ENCODE results near the gene GSDMA.
"Not testable (repeated sequence)": the region's sequence is repeated elsewhere in the genome, so short reads cannot be mapped to it uniquely, and the experiment has no call there.

The GSDMA gene

DNA sequence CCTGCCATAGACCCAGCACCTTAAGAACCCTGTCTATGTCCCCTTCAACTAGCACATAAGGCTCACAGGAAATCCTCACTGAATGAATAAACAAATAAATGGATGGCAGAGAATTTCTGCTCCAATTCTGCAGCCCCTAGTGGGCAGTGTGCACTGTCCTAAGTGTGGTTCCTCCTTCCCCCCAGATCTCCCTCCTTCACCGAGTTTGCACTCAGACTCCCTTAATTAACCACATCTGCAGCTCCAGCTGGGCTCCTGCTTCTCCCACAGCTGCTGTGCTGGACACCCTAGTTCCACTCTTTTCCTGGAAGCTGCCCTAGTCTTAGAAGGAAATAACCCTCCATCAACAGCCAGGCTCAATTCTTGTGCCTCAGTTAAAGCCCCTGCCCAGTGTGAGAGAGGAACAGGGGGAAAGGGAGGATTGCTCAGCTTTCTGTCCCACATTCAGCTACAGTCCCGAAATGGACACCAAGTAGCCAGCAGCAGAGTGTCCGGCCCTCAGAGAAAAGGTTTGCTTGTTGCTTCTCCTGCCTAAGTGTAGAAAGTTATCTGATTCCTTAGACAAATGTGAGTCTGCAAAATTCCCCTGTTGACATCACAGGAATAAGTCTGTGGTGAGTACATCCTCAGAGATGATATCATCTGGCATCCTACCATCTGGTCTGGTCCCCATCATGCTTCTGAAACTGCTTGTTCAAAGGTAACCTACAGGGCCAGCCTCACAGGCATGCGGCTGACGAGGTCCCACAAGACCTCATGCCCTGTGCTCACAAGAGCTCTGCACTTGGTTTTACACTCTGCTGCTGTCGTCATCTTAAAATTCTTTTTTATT is 23.0 kb upstream of the GSDMA start:
- no peak overlapping the region for H3K9ac ChIP-seq (ENCODE audit: low read depth, low read length)
- no peaks in the 10 kb centered on the region for H3K9me3 ChIP-seq (ENCODE audit: control insufficient read depth, insufficient read depth, low read length)
- no peaks in the 10 kb centered on the region for H3K4me1 ChIP-seq (ENCODE audit: insufficient read depth, low read length)
- H3K36me3 ChIP-seq (ENCODE audit: insufficient read depth, low read length): no peaks in the 10 kb centered on the region

DNA sequence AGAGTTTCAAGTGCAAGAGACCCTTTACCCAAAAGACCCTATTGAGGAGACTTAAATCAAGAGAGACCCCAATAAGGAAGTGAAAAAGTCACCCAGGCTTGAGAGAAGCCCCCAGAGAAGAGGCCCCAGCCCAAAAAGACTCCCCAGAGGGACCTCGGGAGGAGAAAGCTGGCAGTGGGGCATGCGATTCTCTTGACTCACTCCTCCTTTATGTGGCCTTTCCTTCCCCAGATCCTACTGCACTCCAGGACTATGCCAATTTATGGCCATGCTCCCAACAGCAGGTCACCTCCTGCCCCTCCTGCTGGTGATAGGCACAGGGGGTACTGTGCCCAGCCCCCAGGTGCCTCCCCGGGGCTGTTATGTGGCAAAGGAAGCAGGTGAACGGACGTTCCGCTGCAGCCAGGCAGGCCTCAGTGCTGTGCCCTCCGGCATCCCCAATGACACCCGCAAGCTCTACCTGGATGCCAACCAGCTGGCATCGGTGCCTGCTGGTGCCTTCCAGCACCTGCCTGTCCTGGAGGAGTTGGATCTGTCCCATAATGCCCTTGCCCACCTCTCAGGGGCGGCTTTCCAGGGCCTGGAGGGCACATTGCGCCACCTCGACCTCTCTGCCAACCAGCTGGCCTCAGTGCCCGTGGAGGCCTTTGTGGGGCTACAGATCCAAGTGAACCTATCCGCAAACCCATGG is 19.0 kb upstream of the GSDMA start:
- H3K4me1 ChIP-seq (ENCODE audit: insufficient read depth, low read length): peaks cover 2% of the 10 kb centered on the region; the same call in 1 of the 2 replicates
- no peak overlapping the region for H3K9ac ChIP-seq (ENCODE audit: low read depth, low read length)
- H3K9me3 ChIP-seq (ENCODE audit: control insufficient read depth, insufficient read depth, low read length): no peaks in the 10 kb centered on the region
- no peaks in the 10 kb centered on the region for H3K36me3 ChIP-seq (ENCODE audit: insufficient read depth, low read length)

- Histone ChIP-seq H3K36me3 (ENCODE audit: insufficient read depth, low read length) (no peaks in the 10 kb centered on the region), H3K4me1 (ENCODE audit: insufficient read depth, low read length) (peaks cover 4% of the 10 kb centered on the region; the same call in 1 of the 2 replicates), H3K9ac (ENCODE audit: low read depth, low read length) (no peak overlapping the region), H3K9me3 (ENCODE audit: control insufficient read depth, insufficient read depth, low read length) (no peaks in the 10 kb centered on the region)
These were observed 18.5 kb upstream of the GSDMA start for GRCh38 chr17:39944393-39944711.

DNA sequence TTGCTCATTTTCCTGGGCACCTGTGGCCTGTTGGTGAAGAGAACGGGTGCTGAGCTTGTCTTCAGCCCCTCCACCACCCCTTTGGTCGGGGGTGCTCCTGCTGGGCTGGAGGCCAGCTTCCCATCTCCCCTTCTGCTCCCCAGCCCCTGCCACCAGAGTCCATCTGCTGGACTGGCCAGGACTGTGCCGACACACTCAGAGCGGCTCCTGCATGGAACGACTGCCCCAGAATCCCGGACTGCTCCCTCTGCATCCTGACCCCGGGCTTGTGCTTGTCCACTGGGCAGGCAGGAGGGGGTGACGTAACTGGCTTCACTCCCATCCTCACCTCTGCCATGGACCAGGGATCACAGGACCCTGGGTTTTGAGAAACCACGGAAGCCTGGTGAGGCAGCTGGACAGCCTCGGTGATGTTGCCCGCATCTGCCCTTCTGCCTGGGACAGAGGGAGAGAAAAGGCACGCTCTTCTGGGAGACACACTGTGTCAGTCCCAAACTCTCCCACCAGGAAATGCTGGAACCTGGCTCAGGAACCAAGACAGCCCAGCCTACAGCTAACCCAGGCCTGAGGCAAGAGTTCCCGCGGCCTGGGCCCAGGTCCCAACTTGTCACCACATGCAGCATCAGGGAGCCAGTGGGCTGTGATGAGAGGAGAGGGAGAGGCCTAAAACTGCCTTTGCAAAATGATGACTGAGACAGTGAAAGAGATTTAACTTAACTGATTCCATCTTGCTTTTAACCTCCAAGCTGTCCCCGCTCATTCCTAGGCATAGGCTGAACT is 16.1 kb upstream of the GSDMA start:
- Histone ChIP-seq H3K36me3 (ENCODE audit: insufficient read depth, low read length) (no peaks in the 10 kb centered on the region), H3K9ac (ENCODE audit: low read depth, low read length) (no peak overlapping the region), H3K4me1 (ENCODE audit: insufficient read depth, low read length) (peaks cover 7% of the 10 kb centered on the region; the same call in 1 of the 2 replicates), H3K9me3 (ENCODE audit: control insufficient read depth, insufficient read depth, low read length) (no peaks in the 10 kb centered on the region)

GRCh38 chr17:39948489-39948828 is 14.3 kb upstream of the GSDMA start:
- H3K4me1 ChIP-seq (ENCODE audit: insufficient read depth, low read length); H3K36me3 ChIP-seq (ENCODE audit: insufficient read depth, low read length); H3K9ac ChIP-seq (ENCODE audit: low read depth, low read length); H3K9me3 ChIP-seq (ENCODE audit: control insufficient read depth, insufficient read depth, low read length): not testable (repeated sequence)

DNA sequence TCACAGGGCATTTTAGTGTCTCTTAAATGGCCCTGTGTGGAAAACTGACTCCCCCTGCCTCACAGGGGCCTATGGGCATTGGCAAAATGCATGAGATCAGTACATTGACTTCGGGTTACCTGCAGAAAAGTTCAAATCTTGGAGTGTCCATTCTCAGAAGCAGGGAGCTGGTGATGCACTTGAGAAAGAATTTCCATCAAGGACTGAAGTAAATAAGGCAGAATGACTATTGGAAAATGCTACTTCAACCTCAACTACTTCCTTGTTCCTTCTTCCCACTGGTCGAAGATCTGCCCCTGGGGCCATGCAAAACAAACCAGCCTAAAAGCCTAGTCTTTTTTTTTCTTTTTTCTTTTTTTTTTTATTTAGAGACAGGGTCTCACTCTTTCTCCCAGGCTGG is 13.8 kb upstream of the GSDMA start:
- H3K9me3 ChIP-seq (ENCODE audit: control insufficient read depth, insufficient read depth, low read length): no peaks in the 10 kb centered on the region

DNA sequence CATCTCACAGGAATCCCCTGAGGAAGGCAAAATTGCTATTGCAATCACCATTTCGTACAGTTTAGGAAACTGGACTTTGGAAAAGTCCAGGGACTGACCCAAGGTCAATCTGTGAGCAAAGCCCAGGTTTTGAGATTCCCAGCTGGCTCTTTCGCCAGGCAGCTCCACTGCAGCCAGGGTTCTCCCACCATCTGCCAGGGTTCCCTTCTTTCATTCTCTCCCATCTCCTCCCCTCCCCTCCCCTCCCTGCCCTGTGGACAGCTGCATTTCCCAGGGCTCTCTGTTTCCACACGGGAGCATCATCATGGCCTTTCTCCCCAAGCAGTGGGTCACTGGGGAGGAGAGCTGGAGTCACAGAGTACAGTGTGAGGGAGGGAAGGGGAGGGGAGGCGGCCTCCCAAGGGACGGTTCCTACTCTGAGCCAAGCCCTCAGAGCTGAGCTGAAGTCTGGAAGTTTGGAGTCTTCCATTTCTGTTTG is 11.9 kb upstream of the GSDMA start:
- H3K4me1 ChIP-seq (ENCODE audit: insufficient read depth, low read length): peaks cover 7% of the 10 kb centered on the region; the same call in 1 of the 2 replicates
- no peaks in the 10 kb centered on the region for H3K36me3 ChIP-seq (ENCODE audit: insufficient read depth, low read length)
- no peak overlapping the region for H3K9ac ChIP-seq (ENCODE audit: low read depth, low read length)
- H3K9me3 ChIP-seq (ENCODE audit: control insufficient read depth, insufficient read depth, low read length): no peaks in the 10 kb centered on the region

More for the DNA sequence above, 13.8 kb upstream of the GSDMA start:
- no peak overlapping the region for H3K9ac ChIP-seq (ENCODE audit: low read depth, low read length)
- H3K36me3 ChIP-seq (ENCODE audit: insufficient read depth, low read length): no peaks in the 10 kb centered on the region
- H3K4me1 ChIP-seq (ENCODE audit: insufficient read depth, low read length): peaks cover 7% of the 10 kb centered on the region; the same call in 1 of the 2 replicates

DNA sequence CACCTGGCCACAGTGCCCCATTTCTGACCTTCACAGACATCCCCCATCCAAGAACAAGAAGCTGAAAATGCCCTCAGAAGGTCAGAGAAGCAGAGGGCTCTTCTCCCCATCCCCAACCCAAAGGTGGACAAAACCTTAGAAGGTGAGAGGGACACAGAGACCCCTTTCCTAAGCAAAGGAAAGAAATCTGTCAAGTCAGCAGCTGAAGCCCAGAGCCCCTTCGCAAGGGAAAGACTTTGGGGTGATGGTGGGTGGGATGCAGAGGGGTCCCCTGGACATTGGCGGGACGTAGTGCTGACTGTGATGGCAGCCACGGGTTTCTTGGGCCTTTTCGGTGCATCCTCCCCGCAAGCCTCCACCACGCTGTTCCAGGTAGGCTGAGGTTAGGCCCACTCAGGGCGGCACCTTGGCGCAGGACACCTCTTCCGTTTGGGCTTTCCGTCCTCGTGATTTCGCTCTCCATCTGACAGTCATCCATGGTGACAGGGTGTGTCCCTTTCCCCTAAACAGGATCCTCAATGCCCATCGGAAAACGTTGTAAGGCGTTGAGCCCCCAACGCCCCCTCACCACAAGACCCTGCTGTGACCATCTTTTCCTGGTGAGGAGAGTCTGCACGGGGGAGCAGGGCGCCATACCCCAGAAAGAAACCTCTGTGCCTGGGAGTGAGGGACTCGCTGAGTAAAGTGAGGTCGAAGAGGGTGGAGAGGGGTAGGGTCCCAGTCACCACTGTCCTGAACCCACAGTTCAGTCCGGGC is 10.7 kb upstream of the GSDMA start:
- peaks cover 7% of the 10 kb centered on the region; the same call in 1 of the 2 replicates for H3K4me1 ChIP-seq (ENCODE audit: insufficient read depth, low read length)
- no peaks in the 10 kb centered on the region for H3K9me3 ChIP-seq (ENCODE audit: control insufficient read depth, insufficient read depth, low read length)
- H3K9ac ChIP-seq (ENCODE audit: low read depth, low read length): peak overlapping the region; percentile 64; the same call in 1 of the 2 replicates
- H3K36me3 ChIP-seq (ENCODE audit: insufficient read depth, low read length): no peaks in the 10 kb centered on the region

DNA sequence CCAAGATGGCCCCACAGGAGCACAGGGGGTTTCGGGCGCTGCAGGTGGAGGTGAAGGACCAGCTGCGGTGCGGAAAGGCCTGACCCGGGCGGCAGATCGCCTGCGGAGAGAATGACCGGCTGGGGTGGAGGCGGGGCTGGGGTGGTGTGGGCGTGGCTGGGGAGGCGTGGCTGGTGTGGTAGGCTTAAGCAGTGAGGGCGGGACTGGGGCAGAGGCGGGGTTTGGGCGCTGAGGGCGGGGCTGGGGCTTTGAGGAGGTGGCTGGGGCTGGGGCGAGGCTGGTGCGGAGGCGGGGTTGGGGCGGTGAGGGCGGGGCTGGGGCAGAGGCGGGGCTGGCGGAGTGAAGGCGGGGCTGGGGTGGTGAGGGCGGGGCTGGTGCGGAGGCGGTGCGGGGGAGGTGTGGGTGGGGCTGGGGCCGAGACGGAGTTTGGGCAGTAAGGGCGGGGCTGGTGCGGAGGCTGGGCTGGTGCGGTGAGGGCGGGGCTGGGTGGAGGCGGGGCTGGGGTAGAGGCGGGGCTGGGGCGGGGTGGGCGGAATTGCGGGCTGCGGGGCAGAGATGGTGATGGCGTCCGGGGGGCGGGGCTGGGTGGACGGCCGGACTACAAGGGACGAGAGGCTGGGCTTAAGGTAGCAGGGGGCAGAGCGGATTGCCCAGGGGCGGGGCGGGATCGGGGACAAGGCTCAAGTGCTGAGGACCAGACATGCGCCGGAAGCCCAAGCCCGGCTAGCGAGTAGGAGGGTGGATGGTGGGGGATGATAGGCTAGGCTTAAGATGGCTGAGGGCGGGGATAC is 9.9 kb upstream of the GSDMA start:
- Histone ChIP-seq H3K9me3 (ENCODE audit: control insufficient read depth, insufficient read depth, low read length) (no peaks in the 10 kb centered on the region), H3K4me1 (ENCODE audit: insufficient read depth, low read length) (peaks cover 7% of the 10 kb centered on the region; the same call in 1 of the 2 replicates), H3K36me3 (ENCODE audit: insufficient read depth, low read length) (no peaks in the 10 kb centered on the region), H3K9ac (ENCODE audit: low read depth, low read length) (peak overlapping the region; percentile 64; the same call in 1 of the 2 replicates)

- no peaks in the 10 kb centered on the region for H3K9me3 ChIP-seq (ENCODE audit: control insufficient read depth, insufficient read depth, low read length)
- peaks cover 7% of the 10 kb centered on the region; the same call in 1 of the 2 replicates for H3K4me1 ChIP-seq (ENCODE audit: insufficient read depth, low read length)
- peak overlapping the region; percentile 64 for H3K9ac ChIP-seq (ENCODE audit: low read depth, low read length)
- H3K36me3 ChIP-seq (ENCODE audit: insufficient read depth, low read length): no peaks in the 10 kb centered on the region
These were observed 9.3 kb upstream of the GSDMA start for GRCh38 chr17:39953471-39953888.

GRCh38 chr17:39954876-39955275 is 7.9 kb upstream of the GSDMA start:
- H3K36me3 ChIP-seq (ENCODE audit: insufficient read depth, low read length): no peaks in the 10 kb centered on the region
- H3K9ac ChIP-seq (ENCODE audit: low read depth, low read length): no peak overlapping the region
- H3K4me1 ChIP-seq (ENCODE audit: insufficient read depth, low read length): peaks cover 3% of the 10 kb centered on the region; the same call in 1 of the 2 replicates

GRCh38 chr17:39955726-39956225 is 7.0 kb upstream of the GSDMA start:
- Histone ChIP-seq H3K9me3 (ENCODE audit: control insufficient read depth, insufficient read depth, low read length) (no peaks in the 10 kb centered on the region), H3K4me1 (ENCODE audit: insufficient read depth, low read length) (peaks cover 2% of the 10 kb centered on the region; the same call in 1 of the 2 replicates), H3K36me3 (ENCODE audit: insufficient read depth, low read length) (no peaks in the 10 kb centered on the region), H3K9ac (ENCODE audit: low read depth, low read length) (no peak overlapping the region)

More at GRCh38 chr17:39954876-39955275, 7.9 kb upstream of the GSDMA start:
- H3K9me3 ChIP-seq (ENCODE audit: control insufficient read depth, insufficient read depth, low read length): no peaks in the 10 kb centered on the region

- no peak overlapping the region for H3K9ac ChIP-seq (ENCODE audit: low read depth, low read length)
- no peaks in the 10 kb centered on the region for H3K9me3 ChIP-seq (ENCODE audit: control insufficient read depth, insufficient read depth, low read length)
- H3K36me3 ChIP-seq (ENCODE audit: insufficient read depth, low read length): no peaks in the 10 kb centered on the region
- no peaks in the 10 kb centered on the region; the same call in 1 of the 2 replicates for H3K4me1 ChIP-seq (ENCODE audit: insufficient read depth, low read length)
These were observed 2.2 kb upstream of the GSDMA start for GRCh38 chr17:39960524-39961041.
